Epithelial cell of esophagus (primary cell): ENCODE data around the gene KCNJ11.
A peak's percentile ranks its signal among the peaks of the same experiment; 100 is the strongest.

Experiments used
- DNase-seq: peaks from one replicate; pipeline ENCODE4 v3.0.0; 2010; ENCODE audit warnings: low read depth
- H3K4me3 ChIP-seq: 2 replicates; pipeline ENCODE4 v1.5.1; 2011; ENCODE audit warnings: mild to moderate bottlenecking, low read length, control low read depth
- CTCF ChIP-seq: IDR thresholded peaks from 2 replicates; pipeline ENCODE4 v1.5.1; 2011; ENCODE audit warnings: low read depth, mild to moderate bottlenecking, low read length, control low read depth, inconsistent platforms; ENCODE audit not compliant: insufficient read depth; ENCODE audit errors: missing control alignments

KCNJ11 gene

GRCh38 chr11:17369684-17370243 lies 18.7 kb downstream of the KCNJ11 start:
- no peak overlapping the region for H3K4me3 ChIP-seq
- peak; percentile 31 for DNase-seq
- TF ChIP-seq CTCF, result no peak

- no peak for TF ChIP-seq CTCF
- H3K4me3 ChIP-seq, result no peak overlapping the region
- no peak for DNase-seq
These were observed 19.4 kb downstream of the KCNJ11 start for GRCh38 chr11:17369094-17369493.

- DNase-seq, result no peak
- TF ChIP-seq CTCF, result no peak
- no peak overlapping the region for H3K4me3 ChIP-seq
These were observed 19.9 kb downstream of the KCNJ11 start for GRCh38 chr11:17368551-17368950.

GRCh38 chr11:17366495-17366894 lies 22.0 kb downstream of the KCNJ11 start:
- DNase-seq, result peak; percentile 58

GRCh38 chr11:17354601-17354991 lies 33.9 kb downstream of the KCNJ11 start:
- peak overlapping the region; percentile 63 for H3K4me3 ChIP-seq
- peak; percentile 80 for DNase-seq

More at GRCh38 chr11:17366495-17366894, 22.0 kb downstream of the KCNJ11 start:
- TF ChIP-seq CTCF, result no peak
- no peak overlapping the region for H3K4me3 ChIP-seq

GRCh38 chr11:17353821-17354600 lies 34.4 kb downstream of the KCNJ11 start:
- peak overlapping the region; percentile 63 for H3K4me3 ChIP-seq
- DNase-seq, result no peak
- TF ChIP-seq CTCF, result no peak

More at GRCh38 chr11:17354601-17354991, 33.9 kb downstream of the KCNJ11 start:
- TF ChIP-seq CTCF, result peak; percentile 68
